GM11168 (cell line): ENCODE data around the gene LGALS9B.
"Not testable (repeated sequence)": the region's sequence is repeated elsewhere in the genome, so short reads cannot be mapped to it uniquely, and the experiment has no call there.

Experiments used
- in situ Hi-C: fragments of 300-500 bp; cut with MboI; formaldehyde crosslinking; loops from one replicate; pipeline ENCODE4 v1.12.0; 2022; ENCODE audit warnings: low sequenced_read_pairs; ENCODE audit not compliant: unreplicated experiment

LGALS9B gene

DNA sequence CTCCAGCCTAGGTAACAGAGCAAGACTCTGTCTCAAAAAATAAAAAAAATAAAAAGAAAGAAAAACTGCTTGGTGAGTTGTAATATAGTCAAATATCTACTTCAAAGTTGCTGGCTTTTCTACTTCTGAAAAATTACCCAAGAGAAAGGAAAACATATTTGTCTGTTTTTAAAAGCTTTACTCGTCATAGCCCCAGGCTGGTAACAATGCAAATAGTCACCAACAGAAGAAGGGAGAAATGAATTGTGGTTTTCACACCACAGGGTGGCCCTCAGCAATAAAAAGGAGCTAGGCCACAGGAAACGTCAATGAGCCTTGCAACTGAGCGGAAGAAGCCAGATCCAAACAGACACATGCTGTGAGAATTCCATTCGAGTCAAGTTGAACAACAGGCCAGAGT is 1.8 kb upstream of the LGALS9B start:
- in situ Hi-C loops = loop anchor here (10.0 kb wide), 2 partner anchors 236 to 1994 kb away; partner anchors contain the start of gene LGALS9C

DNA sequence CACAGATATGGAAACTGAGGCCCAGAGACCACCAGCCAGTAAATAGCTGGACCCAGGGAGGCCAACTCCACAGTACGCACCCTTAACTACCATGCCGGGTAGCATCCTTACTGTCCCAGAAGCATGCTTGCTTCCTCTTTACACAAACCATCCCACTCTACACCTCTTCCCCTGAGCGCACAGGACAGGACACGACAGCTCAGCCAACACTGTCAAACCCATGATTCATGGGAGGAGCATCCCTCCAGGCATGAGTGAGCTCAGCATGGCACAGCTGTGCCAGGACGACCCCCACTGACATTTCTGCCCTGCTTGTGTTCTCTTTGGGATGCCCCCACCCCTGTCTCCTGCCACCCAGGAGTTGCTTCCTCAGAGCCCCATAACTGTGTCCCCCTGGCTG is 340 bp downstream of the LGALS9B start:
- in situ Hi-C loops = loop anchor here (10.0 kb wide), 2 partner anchors 238 to 1992 kb away; partner anchors contain the start of gene LGALS9C

DNA sequence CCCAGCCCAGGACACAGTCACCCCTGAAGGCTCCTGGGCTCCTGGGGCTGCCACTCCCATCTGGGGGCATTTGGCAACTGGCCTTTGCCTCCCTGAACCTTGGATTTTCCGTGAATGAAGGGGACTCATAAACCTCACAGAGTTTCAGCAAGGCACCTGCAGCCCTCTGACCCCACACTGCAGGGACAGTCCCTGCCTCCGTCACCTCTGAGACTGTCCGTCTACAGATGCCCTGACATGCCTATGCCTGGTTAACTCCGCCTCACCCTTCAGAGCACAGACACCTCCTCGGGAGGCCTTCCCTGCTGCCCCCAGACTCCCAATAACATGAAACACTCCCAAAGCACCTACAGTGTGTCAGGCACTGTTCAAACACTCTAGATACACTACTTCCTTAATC is 786 bp downstream of the LGALS9B start:
- in situ Hi-C loops = loop anchor here (10.0 kb wide), 2 partner anchors 238 to 1992 kb away; partner anchors contain the start of gene LGALS9C

DNA sequence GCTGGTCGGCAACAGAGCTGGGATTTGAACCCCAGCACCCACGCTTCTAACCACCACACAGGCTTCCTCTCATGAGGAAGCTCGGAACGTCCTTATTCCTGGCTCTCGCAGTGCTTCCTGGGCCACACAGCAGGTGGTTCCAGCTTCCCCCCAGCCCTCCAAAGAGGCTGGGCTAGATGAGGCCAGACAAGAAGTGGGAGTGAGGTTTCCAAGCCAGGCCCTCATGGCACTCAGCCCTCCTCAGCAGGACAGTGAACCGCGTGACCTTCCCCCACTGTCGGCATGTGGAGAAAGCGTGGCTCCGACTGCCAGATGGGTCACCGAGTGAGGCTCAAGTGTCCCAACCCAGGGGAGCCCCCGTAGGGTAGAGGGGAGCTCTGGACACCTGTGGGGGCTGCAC is 1.8 kb downstream of the LGALS9B start:
- in situ Hi-C loops = loop anchor here (10.0 kb wide), 2 partner anchors 239 to 1991 kb away; partner anchors contain the start of gene LGALS9C

DNA sequence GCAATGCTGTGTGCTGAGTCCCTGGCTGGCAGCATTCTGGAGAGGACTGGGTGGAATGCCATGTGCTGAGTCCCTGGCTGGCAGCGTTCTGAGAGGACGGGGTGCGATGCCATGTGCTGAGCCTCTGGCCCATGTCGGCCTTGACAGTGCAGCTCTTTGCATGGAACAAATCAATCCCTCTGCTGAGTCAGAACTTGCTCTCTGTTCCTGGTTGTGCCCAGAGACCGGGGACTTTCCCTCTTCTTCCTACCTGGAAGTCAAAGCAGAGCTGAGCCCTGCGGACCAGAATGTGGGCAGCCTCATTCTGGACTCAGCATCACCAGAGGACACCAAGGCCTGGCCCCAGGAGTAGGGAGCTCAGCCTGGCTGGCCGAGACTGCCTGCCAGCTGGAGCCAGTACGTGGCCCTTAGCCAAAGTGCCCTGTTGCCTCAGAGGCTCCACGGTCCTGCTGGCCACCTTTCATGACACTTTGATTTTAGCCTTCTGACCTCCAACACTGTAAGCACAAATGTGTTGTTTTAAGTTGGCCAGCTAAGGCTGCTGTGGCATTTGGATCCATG is 2.4 kb downstream of the LGALS9B start:
- in situ Hi-C loops = loop anchor here (10.0 kb wide), 2 partner anchors 240 to 1990 kb away; partner anchors contain the start of gene LGALS9C

DNA sequence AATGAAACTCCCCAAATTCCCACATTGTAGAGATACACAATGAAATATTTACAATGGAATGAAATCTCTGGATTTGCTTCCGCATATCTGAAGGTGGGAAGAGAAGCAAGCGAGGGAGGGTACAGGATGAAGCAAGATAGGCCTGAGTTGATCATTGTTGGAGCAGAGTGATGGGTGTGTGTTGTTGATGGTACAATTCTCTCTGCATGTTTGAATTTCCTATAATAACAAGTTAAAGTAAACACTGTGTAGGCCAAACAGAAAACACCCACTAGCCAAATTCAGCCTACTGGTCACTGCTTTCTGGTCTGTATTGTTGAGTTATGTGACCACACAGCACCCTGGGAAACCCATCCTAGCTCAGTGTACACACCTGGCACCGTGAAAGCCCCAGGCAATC is 5.2 kb downstream of the LGALS9B start:
- in situ Hi-C loops = loop anchor here (10.0 kb wide), 2 partner anchors 243 to 1987 kb away; partner anchors contain the start of gene LGALS9C

DNA sequence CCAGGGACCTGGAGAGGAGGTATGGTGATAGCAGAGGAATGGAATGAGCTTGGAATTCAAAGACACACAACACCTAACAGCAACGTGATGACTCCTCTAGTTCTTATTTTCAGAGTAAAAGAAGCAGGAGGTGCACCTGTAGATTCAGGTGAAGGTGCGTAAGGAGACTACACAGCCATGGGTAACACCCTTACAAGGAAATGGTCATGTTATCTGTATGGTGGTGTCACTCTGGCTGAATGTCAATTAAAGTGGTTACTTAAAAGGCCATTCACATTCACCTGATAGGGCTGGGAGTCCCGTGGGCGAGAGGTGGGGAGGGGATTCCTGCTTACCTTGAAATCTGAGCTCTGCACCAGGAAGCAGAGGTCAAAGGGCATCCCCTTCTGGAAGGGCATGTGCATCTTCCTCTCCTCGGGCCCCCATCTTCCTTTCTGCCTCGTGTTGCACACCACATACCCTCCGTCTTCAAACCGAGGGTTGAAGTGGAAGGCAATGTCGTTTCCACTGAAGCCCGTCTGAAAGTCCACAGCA is 9.4 kb downstream of the LGALS9B start:
- in situ Hi-C loops = not testable (repeated sequence)

DNA sequence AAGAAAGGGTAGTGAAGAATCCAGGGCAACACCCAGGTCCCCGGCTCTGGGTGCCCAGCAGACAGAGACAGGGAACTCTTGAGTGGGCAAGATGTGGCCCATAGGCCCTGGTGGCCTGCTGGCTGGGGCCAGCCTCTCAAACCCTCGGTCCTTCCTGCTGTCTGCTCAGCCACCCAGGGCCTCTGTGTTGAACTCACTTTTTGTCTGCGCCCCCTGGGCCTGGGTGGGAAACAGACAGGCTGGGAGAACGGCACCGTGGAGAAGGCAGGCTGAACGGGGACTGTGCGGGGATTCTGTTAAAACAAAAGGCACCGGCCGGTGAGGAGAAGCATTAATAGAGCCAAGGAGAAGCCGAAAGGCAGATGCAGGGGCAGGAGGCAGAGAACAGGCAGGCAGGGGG is 12.2 kb downstream of the LGALS9B start:
- in situ Hi-C loops = not testable (repeated sequence)

DNA sequence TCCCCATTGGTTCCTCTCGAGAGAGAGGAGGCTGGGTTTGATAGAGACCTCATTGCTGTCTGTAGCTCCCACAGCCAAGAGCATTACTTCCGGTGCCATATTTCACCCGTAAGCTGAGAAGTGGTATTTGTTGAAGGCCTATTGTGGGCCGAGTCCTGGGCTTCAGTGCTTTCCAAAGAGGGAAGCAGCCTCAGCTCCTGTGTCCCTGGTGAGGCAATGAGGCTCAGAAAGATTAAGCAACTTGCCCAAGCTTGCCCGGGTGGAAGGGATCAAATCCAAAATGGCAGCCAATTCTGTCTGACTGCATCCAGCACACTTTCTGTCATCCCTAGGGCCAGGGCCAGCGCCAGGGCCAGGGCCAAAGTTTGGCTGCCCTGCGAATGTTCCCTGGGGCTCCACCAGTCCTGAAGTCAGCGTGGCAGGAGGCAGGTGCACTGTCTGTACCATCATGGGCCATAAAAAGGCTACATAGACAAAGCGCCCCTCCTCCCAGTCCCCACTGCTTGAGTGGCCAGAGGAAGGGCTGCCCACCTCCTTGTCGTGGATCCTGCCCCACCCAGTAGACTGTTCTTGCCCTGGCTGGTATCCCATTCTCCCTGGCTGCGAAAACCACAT is 13.4 kb downstream of the LGALS9B start:
- in situ Hi-C loops = not testable (repeated sequence)

DNA sequence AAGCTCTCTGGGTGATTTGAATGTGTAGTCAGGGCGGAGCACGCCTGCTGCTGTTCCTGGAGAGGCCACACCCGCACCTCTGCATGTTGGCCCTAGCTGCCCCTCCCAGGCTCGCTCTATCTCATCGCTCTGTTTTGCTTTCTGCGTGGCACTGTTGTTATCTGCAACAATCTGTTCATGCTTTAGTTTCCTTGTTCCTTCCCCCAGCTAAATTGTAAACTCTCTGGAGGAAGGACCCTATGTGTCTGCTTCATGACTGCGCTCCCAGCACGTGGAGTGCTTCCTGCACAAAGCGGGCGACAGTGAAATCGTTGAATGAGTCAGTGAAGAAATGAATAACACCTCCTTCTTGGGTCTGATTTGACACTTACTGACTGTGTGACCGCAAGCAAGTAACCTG is 16.5 kb downstream of the LGALS9B start:
- in situ Hi-C loops = not testable (repeated sequence)

DNA sequence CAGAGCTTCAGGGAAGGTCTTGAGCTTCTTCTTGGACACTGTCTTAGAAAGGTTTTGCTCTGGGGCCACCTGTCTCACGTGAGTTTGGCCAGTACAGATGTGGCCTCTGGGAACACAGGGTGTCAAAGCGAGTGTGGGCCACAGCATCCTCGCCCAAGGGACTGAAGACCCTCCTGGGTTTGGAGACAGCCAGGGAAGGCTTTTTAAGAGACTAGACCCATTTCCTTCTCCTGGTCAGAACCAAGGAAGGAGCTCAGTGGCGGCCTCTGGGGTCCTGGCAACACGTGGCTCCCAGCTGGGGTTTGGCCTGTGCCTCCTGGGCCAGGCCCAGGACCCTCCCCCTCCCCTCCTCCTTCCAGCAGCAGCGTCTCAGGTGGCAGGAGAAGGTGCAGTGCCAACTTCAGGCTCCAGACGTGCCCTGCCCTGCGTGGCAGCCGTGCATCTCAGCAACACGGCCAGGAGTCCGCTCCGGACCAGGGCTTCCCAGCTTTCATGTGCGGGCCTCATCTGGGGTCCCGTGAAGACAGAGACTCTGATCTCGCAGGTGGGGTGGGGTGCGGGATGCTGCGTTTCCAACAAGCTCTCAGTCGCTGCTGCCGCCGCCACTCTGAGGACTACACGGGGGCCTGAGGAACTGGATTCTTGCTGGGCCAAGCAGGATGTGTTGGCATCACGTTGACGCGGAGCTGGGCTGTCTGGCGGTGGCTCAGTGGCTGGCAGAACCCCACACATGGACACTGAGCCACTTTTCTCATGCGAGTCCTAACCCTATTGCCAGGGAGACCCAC is 19.6 kb downstream of the LGALS9B start:
- in situ Hi-C loops = not testable (repeated sequence)

DNA sequence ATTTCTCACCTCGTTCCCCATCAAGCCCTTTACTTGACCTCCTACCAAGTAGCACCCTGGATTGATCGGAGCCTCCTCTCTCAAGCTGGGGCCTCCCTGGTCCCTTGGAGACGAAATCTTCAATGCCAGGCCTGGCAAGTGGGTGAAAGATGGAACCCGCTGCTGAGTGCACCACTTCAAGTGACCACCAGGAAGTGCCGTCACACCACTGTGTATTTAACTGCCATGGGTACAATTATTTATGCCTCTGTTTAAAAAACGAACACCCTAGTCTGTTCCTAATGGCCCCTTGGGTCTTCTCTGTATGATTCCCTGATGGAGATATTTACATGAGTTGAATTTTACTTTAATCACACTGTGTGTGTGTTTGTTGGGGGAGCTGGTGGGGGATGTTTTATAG is 20.4 kb downstream of the LGALS9B start:
- in situ Hi-C loops = not testable (repeated sequence)

DNA sequence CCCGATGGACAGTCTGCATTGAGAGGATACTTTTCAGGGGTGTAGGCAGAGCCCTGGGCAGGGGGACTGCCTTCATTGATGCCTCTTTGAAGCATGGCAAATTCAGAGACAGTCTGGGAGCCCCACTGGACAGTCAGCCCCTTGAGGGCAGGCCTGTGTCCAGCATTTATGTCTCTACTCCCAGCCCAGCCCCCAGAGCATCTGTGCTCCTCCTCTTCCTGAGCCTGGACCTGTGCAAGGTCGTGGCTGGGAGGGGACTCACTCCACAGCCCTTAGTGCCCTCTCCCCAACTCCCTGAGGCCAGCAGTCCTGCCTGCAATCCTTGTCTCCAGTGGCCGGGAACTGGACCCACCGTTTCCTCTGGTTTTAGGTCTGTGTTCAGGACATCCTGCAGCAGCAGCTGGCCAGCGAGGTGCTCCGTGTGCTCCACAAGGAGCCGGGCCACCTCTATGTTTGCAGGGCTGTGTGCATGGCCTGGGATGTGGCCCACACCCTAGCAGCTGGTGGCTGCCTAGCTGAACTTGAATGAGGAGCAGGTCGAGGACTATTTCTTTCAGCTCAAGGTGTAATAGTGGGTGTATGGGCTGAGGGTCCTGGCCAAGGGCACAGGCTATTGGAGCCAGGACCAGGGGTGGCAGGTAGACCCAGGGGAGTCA is 22.6 kb downstream of the LGALS9B start:
- in situ Hi-C loops = not testable (repeated sequence)

DNA sequence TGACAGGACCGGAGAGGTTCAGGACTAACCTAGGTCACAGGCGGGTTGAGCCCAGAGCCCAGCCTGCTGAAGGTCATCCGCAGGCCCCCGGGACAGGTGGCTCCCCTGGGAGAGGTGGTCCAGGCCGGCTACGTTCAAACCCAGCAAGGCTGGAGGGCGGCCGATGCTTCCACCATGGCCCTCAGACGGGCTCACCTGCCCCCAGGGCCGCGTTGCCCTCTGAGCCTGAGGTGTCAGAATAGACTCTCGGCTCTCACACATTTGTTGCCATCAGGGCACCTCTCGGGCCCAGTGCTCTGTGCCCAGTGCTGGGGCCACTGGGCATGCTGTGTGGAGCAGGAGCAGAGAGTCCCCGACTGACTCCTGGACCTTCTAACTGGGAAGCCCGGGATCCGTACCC is 23.2 kb downstream of the LGALS9B start:
- in situ Hi-C loops = not testable (repeated sequence)

DNA sequence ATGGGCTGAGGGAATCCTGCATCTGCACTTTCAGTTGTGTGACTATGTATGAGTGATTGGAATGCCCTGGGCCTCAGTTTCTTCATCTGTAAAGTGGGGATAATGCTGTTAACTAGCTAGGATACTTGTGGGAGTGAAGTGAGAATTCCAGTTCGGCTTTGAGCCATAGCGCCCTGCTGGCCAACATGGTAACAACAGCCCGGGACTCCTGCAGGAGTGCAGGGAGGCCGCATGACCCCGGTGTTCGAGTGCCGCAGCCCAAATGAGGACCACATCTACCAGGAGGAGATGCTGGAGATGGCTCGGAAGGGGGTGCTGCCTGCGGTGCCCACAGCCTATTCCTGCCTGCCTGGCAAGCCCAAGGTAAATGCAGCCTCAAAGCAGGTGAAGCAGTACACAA is 23.7 kb downstream of the LGALS9B start:
- in situ Hi-C loops = not testable (repeated sequence)

DNA sequence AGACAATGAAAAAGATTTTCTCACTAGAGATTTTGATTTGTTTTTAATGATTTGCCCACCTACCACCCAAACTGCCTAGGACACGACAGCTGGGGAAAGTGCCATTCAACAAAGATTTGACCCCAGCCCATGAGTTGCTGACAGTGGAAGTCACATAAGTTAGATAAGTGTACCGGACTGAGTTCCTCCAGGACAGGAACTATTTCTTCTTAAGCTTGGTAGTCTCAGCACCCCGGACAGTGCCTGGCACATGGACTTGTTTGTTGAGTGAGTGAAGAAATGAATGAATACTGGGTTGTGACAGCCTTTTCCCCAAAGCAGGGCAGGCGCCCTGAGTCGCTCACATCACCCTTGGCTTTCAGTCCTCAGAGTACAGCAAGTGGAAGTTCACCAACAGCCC is 26.7 kb downstream of the LGALS9B start:
- in situ Hi-C loops = not testable (repeated sequence)

DNA sequence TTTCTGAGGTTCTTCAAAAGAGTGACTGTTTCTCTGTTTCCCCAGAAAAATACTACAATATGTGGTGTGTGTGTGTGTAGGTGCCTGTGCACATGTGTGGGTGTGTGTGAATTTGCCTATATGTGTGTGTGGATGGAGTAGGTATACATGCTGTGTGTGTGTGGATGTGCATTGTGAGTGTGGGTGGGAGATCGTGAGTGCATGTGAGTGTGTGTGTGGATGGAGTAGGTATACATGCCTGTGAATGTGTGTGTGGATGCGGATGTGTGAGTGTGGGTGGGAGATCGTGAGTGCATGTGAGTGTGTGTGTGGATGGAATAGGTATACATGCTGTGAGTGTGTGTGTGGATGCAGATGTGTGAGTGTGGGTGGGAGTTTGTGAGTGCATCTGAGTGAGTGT is 32.2 kb downstream of the LGALS9B start:
- in situ Hi-C loops = not testable (repeated sequence)

DNA sequence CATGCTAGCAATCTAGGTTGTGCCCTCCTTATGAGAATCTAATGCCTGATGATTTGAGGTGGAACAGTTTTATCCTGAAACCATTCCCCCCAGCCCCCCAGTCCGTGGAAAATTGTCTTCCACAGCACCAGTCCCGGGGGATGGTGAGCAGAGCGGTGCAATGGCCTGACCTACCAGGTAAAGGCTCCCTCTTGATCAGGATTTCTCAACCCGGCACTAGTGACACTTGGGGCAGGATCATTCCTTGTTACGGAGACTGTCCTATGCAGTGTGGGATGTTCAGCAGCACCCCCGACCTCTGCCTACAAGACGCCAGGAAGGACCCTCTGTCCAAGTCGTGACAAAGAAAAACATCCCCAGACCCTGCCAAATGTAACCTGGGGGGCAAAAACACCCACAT is 34.0 kb downstream of the LGALS9B start:
- in situ Hi-C loops = not testable (repeated sequence)

DNA sequence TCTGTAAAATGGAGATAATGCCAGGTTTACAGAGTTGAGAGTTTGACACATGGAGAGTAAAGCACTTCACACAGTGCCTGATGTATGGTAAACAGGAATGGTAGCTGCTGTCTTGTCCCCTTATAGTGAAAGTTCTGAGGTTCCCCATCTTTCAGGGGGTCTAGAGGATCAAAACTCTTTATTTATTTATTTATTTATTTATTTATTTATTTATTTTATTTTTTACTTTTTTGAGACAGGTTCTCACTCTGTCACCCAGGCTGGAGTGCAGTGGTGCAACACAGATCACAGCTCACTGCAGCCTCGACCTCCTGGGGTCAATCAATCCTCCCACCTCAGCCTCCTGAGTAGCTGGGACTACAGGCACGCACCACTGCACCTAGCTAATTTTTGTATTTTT is 40.1 kb downstream of the LGALS9B start:
- in situ Hi-C loops = not testable (repeated sequence)

DNA sequence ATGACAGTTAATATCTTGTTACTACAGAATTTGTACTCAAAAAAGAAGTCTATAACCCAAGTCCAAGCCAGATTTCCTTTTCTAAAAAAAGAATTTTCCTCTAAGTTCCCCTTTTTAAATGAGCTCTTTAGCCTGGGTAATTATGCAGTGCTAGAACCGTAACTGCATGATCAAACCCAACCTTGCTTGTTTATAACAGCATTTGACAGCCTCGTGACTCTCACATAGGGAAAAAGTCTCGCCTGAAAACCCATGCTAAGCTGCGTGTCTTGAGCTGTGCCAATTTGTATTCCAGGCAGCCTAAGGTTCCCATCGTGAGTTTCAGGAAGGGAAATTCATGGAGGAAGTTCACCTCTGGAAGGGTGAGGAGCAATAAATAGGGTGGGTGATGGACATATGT is 44.5 kb downstream of the LGALS9B start:
- in situ Hi-C loops = not testable (repeated sequence)
